GM10248 (cell line): ENCODE results near the gene DLL4.

Experiments used
- CTCF ChIA-PET: fragments of 300-600 bp; sonication (Branson Sonifier 250); formaldehyde crosslinking; extraction: SDS; loops from one replicate; lab custom pipeline; 2021; ENCODE audit warnings: antibody characterized with exemption; lab: Yijun Ruan, JAX
- POLR2A ChIA-PET: fragments of 350-650 bp; sonication (Branson Sonifier 250); formaldehyde crosslinking; extraction: SDS; loops from one replicate; lab custom pipeline; 2020; ENCODE audit warnings: antibody characterized with exemption; lab: Yijun Ruan, JAX
- DNase-seq: peaks from one replicate; pipeline ENCODE4 v3.0.0; 2012; ENCODE audit errors: extremely low spot score
- CTCF ChIP-seq: IDR thresholded peaks from 2 replicates; pipeline ENCODE4 v1.5.1; 2012; ENCODE audit warnings: mild to moderate bottlenecking, low read depth; ENCODE audit errors: extremely low read depth, missing control alignments, control extremely low read depth

Gene DLL4

GRCh38 chr15:40940296-40940801, 11.2 kb downstream of the DLL4 start:
- ChIA-PET POLR2A (interaction anchor here (0.6 kb wide), 1 partner anchor 12 kb away, joined by 4 read pairs; no protein-coding TSS in a partner anchor), CTCF (interaction anchor here (0.7 to 5.4 kb wide), 25 partner anchors 12 to 314 kb away, joined by 3 to 167 read pairs (median 5); partner anchors contain the start of genes CHAC1, DLL4 and VPS18)

GRCh38 chr15:40941068-40941527, 12.0 kb downstream of the DLL4 start:
- ChIA-PET POLR2A (interaction anchor here (0.6 to 1.0 kb wide), 3 partner anchors 12 to 17 kb away, joined by 3 to 4 read pairs (median 4); partner anchors contain the start of gene CHAC1), CTCF (interaction anchor here (0.9 to 5.4 kb wide), 50 partner anchors 12 to 480 kb away, joined by 3 to 167 read pairs (median 5); partner anchors contain the start of genes CHAC1, CHP1, DLL4 and EXD1)
- no peak for TF ChIP-seq CTCF
- no peak for DNase-seq

More at GRCh38 chr15:40940296-40940801, 11.2 kb downstream of the DLL4 start:
- no peak for TF ChIP-seq CTCF
- DNase-seq: no peak

- TF ChIP-seq CTCF: peak; percentile 93
- DNase-seq: peak; percentile 91
- CTCF ChIA-PET: interaction anchor here (0.8 to 5.4 kb wide), 52 partner anchors 11 to 480 kb away, joined by 3 to 167 read pairs (median 5); partner anchors contain the start of genes CHAC1, CHP1, DLL4 and EXD1
- POLR2A ChIA-PET: interaction anchor here (0.9 to 1.0 kb wide), 2 partner anchors 11 to 18 kb away, joined by 3 to 4 read pairs; partner anchors contain the start of gene CHAC1
Measured at GRCh38 chr15:40941528-40942336, 12.6 kb downstream of the DLL4 start.

GRCh38 chr15:40942337-40942854, 13.3 kb downstream of the DLL4 start:
- POLR2A ChIA-PET: interaction anchor here (0.8 to 1.0 kb wide), 2 partner anchors 11 to 19 kb away, joined by 3 to 4 read pairs; partner anchors contain the start of gene CHAC1
- CTCF ChIA-PET: interaction anchor here (0.7 to 5.4 kb wide), 38 partner anchors 10 to 479 kb away, joined by 3 to 167 read pairs (median 6); partner anchors contain the start of genes CHAC1, CHP1, DLL4 and EXD1
- no peak for DNase-seq
- no peak for TF ChIP-seq CTCF

- no peak for DNase-seq
- POLR2A ChIA-PET: interaction anchor here (0.8 kb wide), 1 partner anchor 10 kb away, joined by 4 read pairs; the partner anchor contains the start of gene CHAC1
- CTCF ChIA-PET: interaction anchor here (0.7 to 5.4 kb wide), 28 partner anchors 10 to 479 kb away, joined by 3 to 167 read pairs (median 10); partner anchors contain the start of genes CHAC1, CHP1, DLL4 and EXD1
- no peak for TF ChIP-seq CTCF
Measured at GRCh38 chr15:40942878-40943277, 13.7 kb downstream of the DLL4 start.

- DNase-seq: no peak
- CTCF ChIA-PET: interaction anchor here (1.8 to 5.4 kb wide), 7 partner anchors 9 to 74 kb away, joined by 5 to 167 read pairs (median 53); partner anchors contain the start of genes CHAC1 and DLL4
- POLR2A ChIA-PET: no interaction called here
- TF ChIP-seq CTCF: no peak
Measured at GRCh38 chr15:40943764-40944365, 14.7 kb downstream of the DLL4 start.
